ENCODE data around the gene PACRG. TPM values are rescaled to one million over a fixed set of nuclear protein-coding genes. Genes with fewer than 3 reads are reported as not detected.

PACRG gene
- total RNA-seq, 1 donor from 2014 or later: 10.5 TPM

- no peak for DNase-seq
- peaks cover 13% of the 10 kb centered on the region for H3K9me3 ChIP-seq (replicated peaks)
- no peak for TF ChIP-seq CTCF (IDR thresholded peaks at IDR 0.05; ENCODE audit: borderline replicate concordance)
- intact Hi-C loops (cut with micrococcal nuclease): no loop called here
- no peak overlapping the region for H3K4me3 ChIP-seq
- no peaks in the 10 kb centered on the region for H3K36me3 ChIP-seq
- H3K27me3 ChIP-seq (ENCODE audit: low read depth): no peaks in the 10 kb centered on the region
- H3K27ac ChIP-seq (replicated peaks): no peak overlapping the region
- H3K4me1 ChIP-seq: no peaks in the 10 kb centered on the region
Measured at GRCh38 chr6:163226836-163227485, 499.2 kb downstream of the PACRG start.

GRCh38 chr6:163228041-163228440, 500.3 kb downstream of the PACRG start:
- H3K27me3 ChIP-seq (ENCODE audit: low read depth): no peaks in the 10 kb centered on the region

GRCh38 chr6:163229050-163229449, 501.3 kb downstream of the PACRG start:
- TF ChIP-seq CTCF (IDR thresholded peaks at IDR 0.05; ENCODE audit: borderline replicate concordance): no peak

More at GRCh38 chr6:163228041-163228440, 500.3 kb downstream of the PACRG start:
- H3K4me3 ChIP-seq: no peak overlapping the region
- H3K36me3 ChIP-seq: no peaks in the 10 kb centered on the region
- intact Hi-C loops (cut with micrococcal nuclease): no loop called here
- no peak for DNase-seq
- H3K27ac ChIP-seq (replicated peaks): no peak overlapping the region
- no peaks in the 10 kb centered on the region for H3K4me1 ChIP-seq
- TF ChIP-seq CTCF (IDR thresholded peaks at IDR 0.05; ENCODE audit: borderline replicate concordance): no peak
- H3K9me3 ChIP-seq (replicated peaks): peaks cover 13% of the 10 kb centered on the region

GRCh38 chr6:163230901-163231300, 503.1 kb downstream of the PACRG start:
- DNase-seq: no peak
- Histone ChIP-seq H3K9me3 (replicated peaks) (no peaks in the 10 kb centered on the region), H3K27ac (replicated peaks) (no peak overlapping the region), H3K27me3 (ENCODE audit: low read depth) (no peaks in the 10 kb centered on the region), H3K4me3 (no peak overlapping the region), H3K4me1 (no peaks in the 10 kb centered on the region), H3K36me3 (no peaks in the 10 kb centered on the region)
- intact Hi-C loops (cut with micrococcal nuclease): no loop called here
- TF ChIP-seq CTCF (IDR thresholded peaks at IDR 0.05; ENCODE audit: borderline replicate concordance): no peak

More at GRCh38 chr6:163229050-163229449, 501.3 kb downstream of the PACRG start:
- intact Hi-C loops (cut with micrococcal nuclease): no loop called here
- Histone ChIP-seq H3K27me3 (ENCODE audit: low read depth) (no peaks in the 10 kb centered on the region), H3K36me3 (no peaks in the 10 kb centered on the region), H3K27ac (replicated peaks) (no peak overlapping the region), H3K4me1 (no peaks in the 10 kb centered on the region), H3K9me3 (replicated peaks) (peaks cover 10% of the 10 kb centered on the region), H3K4me3 (no peak overlapping the region)
- no peak for DNase-seq

GRCh38 chr6:163231356-163232014, 503.7 kb downstream of the PACRG start:
- no peaks in the 10 kb centered on the region for H3K27me3 ChIP-seq (ENCODE audit: low read depth)
- no peak overlapping the region for H3K4me3 ChIP-seq
- no peaks in the 10 kb centered on the region for H3K4me1 ChIP-seq
- no peaks in the 10 kb centered on the region for H3K9me3 ChIP-seq (replicated peaks)
- H3K27ac ChIP-seq (replicated peaks): no peak overlapping the region
- intact Hi-C loops (cut with micrococcal nuclease): no loop called here
- no peaks in the 10 kb centered on the region for H3K36me3 ChIP-seq
- TF ChIP-seq CTCF (IDR thresholded peaks at IDR 0.05; ENCODE audit: borderline replicate concordance): no peak
- DNase-seq: no peak
